ENCODE measurements around the gene NCR2. TPM values are rescaled to one million over a fixed set of nuclear protein-coding genes. Genes with fewer than 3 reads are reported as not detected.
"Not testable (repeated sequence)": the region's sequence is repeated elsewhere in the genome, so short reads cannot be mapped to it uniquely, and the experiment has no call there.

Gene NCR2, protein sequence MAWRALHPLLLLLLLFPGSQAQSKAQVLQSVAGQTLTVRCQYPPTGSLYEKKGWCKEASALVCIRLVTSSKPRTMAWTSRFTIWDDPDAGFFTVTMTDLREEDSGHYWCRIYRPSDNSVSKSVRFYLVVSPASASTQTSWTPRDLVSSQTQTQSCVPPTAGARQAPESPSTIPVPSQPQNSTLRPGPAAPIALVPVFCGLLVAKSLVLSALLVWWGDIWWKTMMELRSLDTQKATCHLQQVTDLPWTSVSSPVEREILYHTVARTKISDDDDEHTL
- not detected for total RNA-seq
- long read RNA-seq = 0 reads

DNA sequence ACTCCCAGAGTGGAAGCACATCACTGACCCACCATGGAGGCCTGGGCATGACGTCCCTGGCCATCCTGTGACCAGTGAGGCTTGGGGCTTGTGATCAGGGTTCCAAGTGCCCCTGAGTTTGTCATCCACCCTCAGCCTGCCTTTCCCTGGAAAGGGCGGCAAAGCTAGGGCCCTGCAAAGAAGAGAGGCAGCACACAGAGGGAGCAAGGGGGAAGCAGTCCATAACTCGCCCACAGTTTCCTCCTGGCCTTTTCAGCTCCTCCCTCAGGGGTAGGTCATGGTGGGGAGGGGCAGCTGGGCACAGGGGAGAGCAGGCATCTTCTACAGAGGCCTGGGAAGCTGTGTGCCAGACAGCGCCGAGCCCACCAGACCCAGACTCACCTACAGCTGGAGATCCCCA lies at the start of gene NCR2:
Gene NCR2, plus strand, starts transcription at position 313 of the 400 bp plus-strand sequence. CDS start 269 bp downstream, outside the sequence.
- ATAC-seq (no peak), DNase-seq (no peak)
- intact Hi-C loops (cut with DNase I) = no loop called here

DNA sequence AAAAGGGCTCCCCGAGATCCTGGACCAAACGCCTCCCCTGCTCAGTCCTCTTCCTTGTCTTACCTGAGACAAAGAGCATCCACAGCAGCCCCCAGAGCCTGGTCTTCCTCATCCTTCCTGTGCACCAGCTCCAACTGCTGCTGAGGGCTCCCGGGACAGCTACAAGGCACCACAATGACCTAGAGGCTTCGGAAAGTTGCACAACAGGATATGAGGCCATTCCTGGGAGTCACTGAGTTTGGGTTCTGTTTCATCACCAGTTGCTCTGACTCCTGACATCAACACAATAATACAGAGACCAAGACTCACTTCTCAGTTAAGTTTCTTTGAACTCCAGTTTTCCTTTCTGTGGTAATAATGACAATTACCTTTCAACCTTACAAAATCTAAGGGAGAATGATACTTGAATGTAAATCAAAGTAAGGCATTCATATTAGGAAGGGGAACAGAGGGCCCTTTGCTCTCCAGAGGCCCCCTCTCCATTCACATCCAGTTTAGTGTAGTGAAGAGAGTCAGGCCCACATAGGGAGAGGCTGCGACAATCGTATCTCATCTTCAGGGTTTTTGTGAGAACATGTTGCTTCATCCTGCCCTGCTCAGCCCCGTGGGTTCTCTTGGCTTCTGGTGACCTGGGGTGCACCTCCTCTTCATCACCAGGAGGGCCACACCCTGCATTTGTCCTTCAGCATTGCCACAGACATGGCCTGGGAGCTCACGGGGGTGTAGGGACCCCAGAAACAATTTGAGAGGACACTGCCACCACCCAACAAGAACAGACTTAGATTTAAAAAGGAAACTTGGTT lies 48.7 kb upstream of the NCR2 start, which contains the start of gene TREM1:
Gene TREM1, minus strand, starts transcription at position 139 of the 803 bp plus-strand sequence. Its CDS starts 27 bp downstream, at position 112.
- intact Hi-C loops (cut with DNase I) = no loop called here
- ATAC-seq (peak; percentile 65 to 83), DNase-seq (peak; percentile 43)

DNA sequence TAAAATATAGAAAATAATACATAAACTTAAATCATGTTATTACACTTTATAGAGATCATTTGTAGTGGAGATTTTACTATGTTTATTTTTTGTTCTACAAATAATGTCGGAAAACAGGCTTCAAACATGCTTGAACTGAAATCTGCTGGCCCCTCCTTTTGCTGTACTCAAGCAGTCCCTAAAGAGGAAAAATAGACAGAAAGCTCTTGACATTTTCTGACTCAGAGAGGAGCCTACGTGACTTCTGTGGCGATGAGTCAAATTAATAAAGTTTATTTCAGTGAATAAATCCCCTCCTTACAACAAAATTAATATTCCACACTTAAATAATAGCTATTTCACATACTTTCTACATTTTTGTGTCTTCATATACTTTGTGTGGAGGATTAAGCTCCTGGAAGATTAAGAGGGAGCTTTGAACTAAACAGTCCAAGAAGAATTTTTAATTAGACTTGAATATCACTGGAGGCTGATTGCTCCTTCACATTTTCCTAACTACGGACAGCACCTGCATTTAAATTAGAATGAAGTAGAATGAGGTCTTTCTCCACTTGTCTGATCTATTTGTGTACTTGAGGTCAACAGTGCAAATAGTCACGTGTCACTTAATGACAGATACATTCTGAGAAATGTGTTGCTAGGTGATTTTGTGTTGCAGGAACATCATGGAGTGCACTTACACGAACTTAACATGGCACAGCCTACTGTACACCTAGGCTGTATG lies 47.2 kb upstream of the NCR2 start:
- DNase-seq = no peak
- intact Hi-C loops (cut with DNase I) = no loop called here
- peak in 1 of 2 donors; percentile 23 for ATAC-seq

GRCh38 chr6:41288754-41289129 lies 46.7 kb upstream of the NCR2 start:
- no peak for ATAC-seq
- DNase-seq = no peak
- intact Hi-C loops (cut with DNase I) = no loop called here

DNA sequence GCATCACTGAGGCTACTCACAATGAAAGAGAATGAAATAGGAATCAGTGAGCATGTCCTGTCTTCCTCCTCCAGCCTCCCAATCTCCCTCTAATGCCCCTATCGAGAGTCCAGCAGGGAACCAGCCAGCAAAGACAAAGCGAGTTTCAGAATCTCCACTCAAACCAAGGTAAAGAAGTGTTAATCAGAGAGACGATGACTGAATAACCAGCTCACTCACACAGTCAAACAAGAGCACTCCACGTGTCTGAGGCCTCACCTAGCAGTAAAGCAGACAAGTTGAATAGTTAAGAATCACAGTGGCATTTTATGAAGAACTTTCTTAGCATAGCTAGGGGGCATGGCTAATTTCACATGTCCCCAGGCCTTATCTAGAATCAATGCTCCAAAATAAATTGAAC lies 45.6 kb upstream of the NCR2 start:
- intact Hi-C loops (cut with DNase I) = no loop called here
- ATAC-seq = no peak

DNA sequence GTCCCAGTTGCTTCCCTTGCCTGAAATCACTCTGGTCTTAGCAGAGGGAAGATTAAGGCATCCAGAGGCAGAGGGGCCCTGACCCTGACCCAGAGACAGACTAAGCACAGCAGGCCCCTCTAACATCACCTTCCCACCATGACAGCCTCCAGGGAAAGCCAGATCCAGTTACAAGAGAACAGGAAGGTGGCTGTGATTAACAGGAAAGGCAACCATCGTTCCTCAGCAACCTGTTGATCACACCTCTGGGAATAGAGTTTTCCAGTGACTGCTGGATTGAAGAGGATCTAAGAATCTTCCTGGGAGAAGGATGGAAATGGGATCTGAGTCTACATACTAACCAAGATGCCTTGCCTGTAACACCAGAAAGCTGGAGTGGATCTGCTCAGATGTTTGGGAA lies 43.7 kb upstream of the NCR2 start:
- no peak for ATAC-seq
- intact Hi-C loops (cut with DNase I) = no loop called here
- no peak for DNase-seq

More for the DNA sequence above, 45.6 kb upstream of the NCR2 start:
- no peak for DNase-seq

- DNase-seq = no peak
- no peak for ATAC-seq
- intact Hi-C loops (cut with DNase I) = no loop called here
Observed at GRCh38 chr6:41294214-41294872, 41.1 kb upstream of the NCR2 start.

DNA sequence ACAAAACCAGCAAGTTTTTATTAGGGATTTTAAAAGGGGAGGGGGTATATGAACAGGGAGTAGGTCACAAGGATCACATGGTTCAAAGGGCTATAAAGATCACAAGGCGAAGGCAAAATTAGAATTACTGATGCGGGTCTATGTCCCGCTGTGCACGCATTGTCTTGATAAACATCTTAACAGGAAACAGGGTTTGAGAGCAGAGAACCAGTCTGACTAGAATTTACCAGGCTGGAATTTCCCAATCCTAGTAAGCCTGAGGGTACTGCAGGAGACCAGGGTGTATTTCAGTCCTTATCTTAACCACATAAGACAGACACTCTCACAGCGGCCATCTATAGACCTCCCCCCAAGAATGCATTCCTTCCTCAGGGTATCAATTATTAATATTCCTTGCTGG lies 38.2 kb upstream of the NCR2 start:
- DNase-seq; intact Hi-C loops (cut with DNase I); ATAC-seq: not testable (repeated sequence)

GRCh38 chr6:41298785-41299502 lies 36.5 kb upstream of the NCR2 start:
- ATAC-seq = no peak
- no peak for DNase-seq
- intact Hi-C loops (cut with DNase I) = no loop called here

DNA sequence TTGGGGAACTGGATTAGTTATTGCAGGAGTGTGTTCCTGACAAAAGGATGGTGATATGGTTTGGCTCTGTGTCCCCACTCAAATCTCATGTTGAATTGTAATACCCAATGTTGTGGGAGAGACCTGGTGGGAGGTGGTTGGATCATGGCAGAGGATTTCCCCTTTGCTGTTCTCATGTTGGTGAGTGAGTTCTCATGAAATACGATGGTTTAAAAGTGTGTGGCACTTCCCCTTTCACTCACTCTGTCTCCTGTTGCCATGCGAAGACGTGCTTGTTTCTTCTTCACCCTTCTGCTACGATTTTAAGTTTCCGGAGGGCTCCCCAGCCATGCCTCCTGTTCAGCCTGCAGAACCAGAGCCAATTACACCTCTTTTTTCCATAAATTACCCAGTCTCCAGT lies 32.8 kb upstream of the NCR2 start:
- intact Hi-C loops (cut with DNase I) = no loop called here
- no peak for DNase-seq
- no peak for ATAC-seq

GRCh38 chr6:41306187-41306854 lies 29.1 kb upstream of the NCR2 start:
- ATAC-seq = no peak
- intact Hi-C loops (cut with DNase I) = no loop called here
- DNase-seq = no peak

DNA sequence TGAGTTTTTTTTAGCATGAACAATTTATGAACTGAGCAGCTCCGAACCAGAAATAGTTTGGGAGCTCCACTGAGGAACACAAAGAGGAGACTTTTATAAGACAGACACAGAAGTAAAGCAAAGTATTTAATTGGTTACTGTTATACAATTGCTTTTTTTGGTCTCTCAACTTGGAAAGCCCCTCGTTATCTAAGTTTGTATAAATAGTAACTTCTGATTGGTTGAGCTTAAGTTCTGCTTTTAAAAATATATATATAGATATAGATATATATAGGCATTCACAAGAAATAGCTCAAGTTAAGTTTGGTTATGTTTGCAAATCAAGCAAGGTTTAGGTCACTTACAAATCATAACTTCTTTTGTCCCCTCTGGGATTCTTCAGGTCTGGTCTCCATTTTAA lies 20.2 kb upstream of the NCR2 start:
- DNase-seq (no peak), ATAC-seq (no peak)
- intact Hi-C loops (cut with DNase I) = loop anchor here in 1 of 2 donors (10.0 kb wide), 1 partner anchor 220 kb away; no protein-coding TSS in a partner anchor

DNA sequence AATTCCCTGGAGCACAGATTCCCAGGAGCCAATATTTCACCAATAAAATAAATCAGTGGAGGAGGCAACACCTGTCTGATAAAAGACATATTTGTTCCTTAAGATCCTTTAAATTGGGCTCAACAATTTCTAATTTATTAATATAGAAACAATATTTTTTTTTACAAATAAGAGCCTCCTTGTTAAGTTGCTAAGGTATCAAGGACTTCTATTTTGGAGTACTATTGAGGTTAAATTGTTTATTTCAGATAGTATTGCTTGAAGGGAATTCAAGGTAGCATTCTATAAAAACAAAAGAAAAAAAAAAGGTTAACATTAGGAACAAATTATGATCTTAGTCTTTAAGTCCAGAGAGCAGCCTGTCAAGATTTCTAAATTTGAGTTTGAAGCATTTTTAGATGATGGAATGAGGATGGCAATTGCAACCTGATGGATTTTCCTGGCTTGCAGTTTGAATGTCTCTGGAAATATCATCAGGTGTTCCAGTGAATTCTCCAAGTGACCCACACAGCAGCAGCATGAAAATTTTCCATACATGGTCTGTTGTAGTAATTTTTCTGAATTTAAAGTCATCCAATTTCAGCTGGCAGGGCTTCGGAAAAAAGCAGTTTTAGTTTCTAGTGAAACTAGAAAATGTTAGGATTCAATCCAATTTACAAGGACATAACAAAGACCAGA lies 19.3 kb upstream of the NCR2 start:
- ATAC-seq (no peak), DNase-seq (no peak)
- intact Hi-C loops (cut with DNase I) = loop anchor here in 1 of 2 donors (10.0 kb wide), 1 partner anchor 221 kb away; no protein-coding TSS in a partner anchor

DNA sequence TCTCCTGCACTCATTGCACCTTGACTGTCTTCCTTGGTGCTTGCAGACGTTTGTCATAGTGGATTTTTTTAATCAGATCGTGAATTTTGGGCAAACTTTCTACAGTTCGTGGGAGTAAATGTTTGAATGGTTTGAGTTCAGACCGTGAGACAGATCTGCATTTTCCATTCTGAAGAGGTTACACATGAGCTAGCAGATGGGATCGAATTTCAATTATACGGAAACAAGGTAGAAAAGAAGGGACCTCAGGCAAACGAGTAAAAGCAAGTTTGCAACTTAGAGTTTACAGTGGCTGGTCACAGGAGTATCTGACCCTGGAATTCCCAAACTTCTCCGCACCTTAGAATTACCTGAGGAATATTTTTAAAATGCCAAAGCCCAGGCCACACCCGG lies 17.2 kb upstream of the NCR2 start:
- ATAC-seq (no peak), DNase-seq (no peak)
- intact Hi-C loops (cut with DNase I) = loop anchor here in 1 of 2 donors (2.0 to 10.0 kb wide), 2 partner anchors 39 to 223 kb away; no protein-coding TSS in a partner anchor

DNA sequence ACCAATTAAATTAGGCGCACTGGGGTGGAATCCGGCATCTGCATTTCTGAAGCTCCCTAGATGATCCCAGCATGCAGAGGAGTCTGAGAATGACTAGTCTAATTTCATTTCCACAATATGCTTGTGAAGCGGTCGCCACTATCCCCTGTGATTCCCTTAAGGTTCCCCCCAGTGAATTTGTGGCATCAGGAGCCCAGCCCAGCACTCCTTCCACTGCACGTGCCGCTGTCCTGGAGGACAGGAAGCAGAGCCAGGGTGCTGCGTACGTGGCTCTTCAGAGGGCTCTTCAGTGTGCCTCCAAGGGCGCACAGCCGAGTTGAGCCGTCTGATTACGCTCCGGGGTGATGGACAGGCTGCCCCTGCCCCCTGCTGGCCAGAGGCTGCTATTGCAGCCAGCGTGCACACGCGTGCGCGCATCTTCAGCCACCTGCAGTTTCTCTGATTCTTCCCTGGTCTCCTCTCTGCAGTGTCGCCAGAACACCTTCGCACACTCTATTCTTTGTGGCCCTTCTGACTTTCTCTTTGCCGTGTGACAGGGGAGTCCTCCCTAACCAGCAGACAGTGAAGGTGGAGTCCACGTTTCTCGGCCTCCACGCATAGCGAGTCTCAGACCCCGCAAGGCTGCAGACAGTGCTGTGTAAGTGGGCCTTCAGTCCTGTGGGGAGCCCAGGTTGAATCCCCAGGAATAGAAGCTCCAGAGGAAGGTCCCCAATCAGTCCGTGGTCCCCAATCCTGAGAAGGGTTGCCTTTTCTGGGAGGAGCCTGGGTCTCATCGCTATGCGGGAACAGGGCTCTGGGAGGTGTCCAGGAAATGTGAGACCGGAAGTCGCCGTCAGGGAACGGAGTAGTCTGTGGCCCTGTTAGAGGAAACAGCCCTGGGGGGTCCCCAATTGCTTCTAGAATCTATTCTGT lies 16.5 kb upstream of the NCR2 start:
- peak; percentile 82 for DNase-seq
- intact Hi-C loops (cut with DNase I) = loop anchor here in 1 of 2 donors (2.0 to 10.0 kb wide), 2 partner anchors 40 to 224 kb away; no protein-coding TSS in a partner anchor
- ATAC-seq = peak; percentile 97 to 98

GRCh38 chr6:41321183-41321582 lies 14.2 kb upstream of the NCR2 start:
- intact Hi-C loops (cut with DNase I) = no loop called here
- ATAC-seq (no peak), DNase-seq (no peak)

All from left cardiac atrium (tissue), 4 donors.